Uterus (tissue), 4 donors: ENCODE data around the gene PLXNC1. TPM values are rescaled to one million over a fixed set of nuclear protein-coding genes. Genes with fewer than 3 reads are reported as not detected.

Experiments
- DNase-seq, 2 donors: peaks; one replicate each; pipeline ENCODE4 v3.0.0-alpha.2; 2019 to 2020
- H3K27ac ChIP-seq, 2 donors: fragments of 200-600 bp; sonication (generic); 1 replicate in 1 of 2; 2 replicates in 1 of 2; pipeline ENCODE4 v1.5.1; 2016 to 2018
- H3K27me3 ChIP-seq, 2 donors: fragments of 200-600 bp; sonication (generic); one replicate each; pipeline ENCODE4 v1.5.1; 2018 to 2019; ENCODE audit warnings: control low read depth in 1 of 2
- H3K36me3 ChIP-seq, 2 donors: fragments of 200-600 bp; sonication (generic); one replicate each; pipeline ENCODE4 v1.5.1; 2019; ENCODE audit warnings: control low read depth in 1 of 2
- H3K4me1 ChIP-seq, 2 donors: fragments of 200-600 bp; sonication (generic); one replicate each; pipeline ENCODE4 v1.5.1; 2018 to 2019; ENCODE audit warnings: control low read depth in 1 of 2
- H3K4me3 ChIP-seq, 2 donors: fragments of 200-600 bp; sonication (generic); 1 replicate in 1 of 2; 2 replicates in 1 of 2; pipeline ENCODE4 v1.5.1; 2018 to 2019; ENCODE audit warnings: mild to moderate bottlenecking in 1 of 2
- H3K9me3 ChIP-seq, 2 donors: fragments of 200-600 bp; sonication (generic); one replicate each; pipeline ENCODE4 v1.5.1; 2019; ENCODE audit warnings: control low read depth in 1 of 2
- CTCF ChIP-seq, 4 experiments: fragments of 200-600 bp in 2 of 4; fragments of 450-650 bp in 2 of 4; sonication (generic) in 2 of 4; IDR thresholded peaks; one replicate each; pipeline ENCODE4 v1.5.1; 2016 to 2019; ENCODE audit warnings: antibody characterized with exemption in 4 of 4, mild to moderate bottlenecking in 2 of 4, moderate library complexity in 1 of 4
- POLR2A ChIP-seq, 2 donors: fragments of 450-650 bp; IDR thresholded peaks; one replicate each; pipeline ENCODE4 v1.6.1; 2016; ENCODE audit warnings: antibody characterized with exemption in 2 of 2, mild to moderate bottlenecking in 1 of 2, moderate library complexity in 1 of 2
- intact Hi-C: fragments of 100-400 bp; cut with DNase I; formaldehyde crosslinking; loops from one replicate; pipeline ENCODE4 v1.15.1; 2023; ENCODE audit warnings: low total_unique reads
- total RNA-seq, 4 donors: library from RNA; depleted of rRNA in 3 of 4; stranded (reverse); fragments of >200 nt in 3 of 4; gene quantifications; one replicate each; pipeline versions ENCODE4 v1.1.0 to v1.2.4, GENCODE V29; 2014 to 2023
- donor health status: DM: yes; HTN: yes; CAD: no.

PLXNC1 gene
- total RNA-seq, 4 donors from 2014 or later, result 11.6 to 23.8 (median 16.3) TPM

GRCh38 chr12:94139816-94140215 is 8.6 kb upstream of the PLXNC1 start:
- intact Hi-C loops, result loop anchor here (5.0 kb wide), 1 partner anchor 392 kb away; no protein-coding TSS in a partner anchor
- no peak overlapping the region for H3K4me3 ChIP-seq
- H3K27ac ChIP-seq, result no peak overlapping the region
- no peaks in the 10 kb centered on the region for H3K27me3 ChIP-seq
- no peak for TF ChIP-seq CTCF (IDR thresholded peaks at IDR 0.05)
- TF ChIP-seq POLR2A (IDR thresholded peaks at IDR 0.05), result no peak
- no peaks in the 10 kb centered on the region for H3K9me3 ChIP-seq
- no peak for DNase-seq
- H3K36me3 ChIP-seq, result no peaks in the 10 kb centered on the region
- H3K4me1 ChIP-seq, result no peaks in the 10 kb centered on the region

- no peak for DNase-seq
- intact Hi-C loops, result no loop called here
- TF ChIP-seq POLR2A (IDR thresholded peaks at IDR 0.05), result no peak
- TF ChIP-seq CTCF (IDR thresholded peaks at IDR 0.05), result no peak
Observed at GRCh38 chr12:94140556-94140955, 7.8 kb upstream of the PLXNC1 start.

GRCh38 chr12:94141004-94141764 is 7.2 kb upstream of the PLXNC1 start:
- intact Hi-C loops, result no loop called here
- DNase-seq, result no peak

More at GRCh38 chr12:94140556-94140955, 7.8 kb upstream of the PLXNC1 start:
- Histone ChIP-seq H3K4me1 (no peaks in the 10 kb centered on the region), H3K27ac (no peak overlapping the region), H3K36me3 (no peaks in the 10 kb centered on the region), H3K27me3 (no peaks in the 10 kb centered on the region), H3K9me3 (no peaks in the 10 kb centered on the region), H3K4me3 (no peak overlapping the region)

GRCh38 chr12:94141892-94142291 is 6.5 kb upstream of the PLXNC1 start:
- TF ChIP-seq CTCF (IDR thresholded peaks at IDR 0.05) (no peak), POLR2A (IDR thresholded peaks at IDR 0.05) (no peak)
- Histone ChIP-seq H3K4me1 (no peaks in the 10 kb centered on the region), H3K27me3 (no peaks in the 10 kb centered on the region), H3K9me3 (no peaks in the 10 kb centered on the region), H3K36me3 (no peaks in the 10 kb centered on the region), H3K4me3 (no peak overlapping the region), H3K27ac (no peak overlapping the region)
- intact Hi-C loops, result no loop called here
- no peak for DNase-seq

More at GRCh38 chr12:94141004-94141764, 7.2 kb upstream of the PLXNC1 start:
- Histone ChIP-seq H3K27me3 (no peaks in the 10 kb centered on the region), H3K9me3 (no peaks in the 10 kb centered on the region), H3K36me3 (no peaks in the 10 kb centered on the region), H3K4me1 (no peaks in the 10 kb centered on the region), H3K27ac (no peak overlapping the region), H3K4me3 (no peak overlapping the region)
- TF ChIP-seq POLR2A (IDR thresholded peaks at IDR 0.05) (no peak), CTCF (IDR thresholded peaks at IDR 0.05) (no peak)

GRCh38 chr12:94143438-94143837 is 4.9 kb upstream of the PLXNC1 start:
- H3K36me3 ChIP-seq, result no peaks in the 10 kb centered on the region
- no peaks in the 10 kb centered on the region for H3K27me3 ChIP-seq
- DNase-seq, result no peak
- no peaks in the 10 kb centered on the region for H3K4me1 ChIP-seq
- TF ChIP-seq POLR2A (IDR thresholded peaks at IDR 0.05) (no peak), CTCF (IDR thresholded peaks at IDR 0.05) (no peak)
- H3K27ac ChIP-seq, result no peak overlapping the region
- intact Hi-C loops, result no loop called here
- no peaks in the 10 kb centered on the region for H3K9me3 ChIP-seq
- H3K4me3 ChIP-seq, result no peak overlapping the region
